ENCODE measurements around the gene PAGR1.
"Not testable (repeated sequence)": the region's sequence is repeated elsewhere in the genome, so short reads cannot be mapped to it uniquely, and the experiment has no call there.

The PAGR1 gene

DNA sequence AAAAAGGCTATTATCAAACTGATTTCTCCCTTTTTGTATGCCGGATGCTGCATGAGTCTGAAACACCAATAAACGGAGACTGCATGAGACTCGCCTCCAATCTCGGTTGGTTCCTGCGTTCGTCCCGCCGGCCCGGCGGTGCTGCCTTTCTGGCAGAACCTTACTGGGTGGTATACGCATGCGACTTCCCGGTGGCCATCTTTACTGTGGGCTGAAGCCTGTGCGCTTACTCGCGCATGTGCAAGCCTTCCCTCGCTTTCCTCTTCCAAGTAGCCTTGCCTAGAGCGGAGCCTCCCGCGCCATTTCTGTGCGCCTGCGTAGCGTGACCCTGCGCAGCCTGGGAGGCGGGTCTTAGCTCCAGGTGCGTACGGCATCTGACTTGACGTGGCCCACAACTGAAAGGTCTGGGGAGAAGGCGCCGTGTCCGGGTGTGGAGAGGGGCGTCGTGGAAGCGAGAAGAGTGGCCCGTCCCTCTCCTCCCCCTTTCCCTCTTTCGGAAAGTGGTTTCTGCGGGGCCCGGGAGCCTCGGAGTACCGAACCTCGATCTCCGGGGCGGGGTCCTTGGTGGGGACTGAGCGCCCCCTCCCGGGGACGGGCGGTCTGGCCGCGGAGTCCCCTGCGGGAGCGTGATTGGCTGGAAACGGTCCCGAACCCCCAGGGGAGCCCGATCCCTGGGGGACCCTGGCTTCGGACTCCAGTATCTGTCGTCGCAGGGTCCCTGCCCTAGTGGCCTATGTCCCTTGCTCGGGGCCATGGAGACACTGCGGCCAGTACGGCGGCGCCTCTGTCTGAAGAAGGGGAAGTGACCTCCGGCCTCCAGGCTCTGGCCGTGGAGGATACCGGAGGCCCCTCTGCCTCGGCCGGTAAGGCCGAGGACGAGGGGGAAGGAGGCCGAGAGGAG lies at the start of gene PAGR1:
Gene PAGR1 (plus strand): TSS at position 360 of the 901 bp plus-strand sequence. CDS start 374 bp downstream, at position 734.
- DNase-seq (ENCODE audit: low read depth in 3 of 3) = peak; percentile 92 to 98 (median 97)

DNA sequence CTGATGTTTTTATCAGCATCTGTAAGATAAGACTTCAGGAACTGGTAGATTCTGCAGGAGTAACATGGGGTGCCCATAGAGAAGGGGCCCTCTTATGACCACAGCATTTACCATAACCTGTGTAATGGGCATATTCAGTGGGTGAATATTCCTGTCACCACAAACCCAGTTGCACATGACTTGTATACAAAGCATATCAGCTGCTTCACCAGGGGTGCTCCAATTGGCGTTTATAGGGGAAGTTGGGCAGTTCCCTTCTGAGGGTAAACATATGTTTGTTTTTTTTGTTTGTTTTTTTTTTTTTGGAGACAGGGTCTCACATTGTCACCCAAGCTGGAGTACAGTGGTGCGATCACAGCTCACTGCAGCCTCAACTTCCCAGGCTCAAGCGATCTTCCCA lies 49.4 kb upstream of the PAGR1 start:
- no peak for DNase-seq (ENCODE audit: low read depth in 3 of 3)

DNA sequence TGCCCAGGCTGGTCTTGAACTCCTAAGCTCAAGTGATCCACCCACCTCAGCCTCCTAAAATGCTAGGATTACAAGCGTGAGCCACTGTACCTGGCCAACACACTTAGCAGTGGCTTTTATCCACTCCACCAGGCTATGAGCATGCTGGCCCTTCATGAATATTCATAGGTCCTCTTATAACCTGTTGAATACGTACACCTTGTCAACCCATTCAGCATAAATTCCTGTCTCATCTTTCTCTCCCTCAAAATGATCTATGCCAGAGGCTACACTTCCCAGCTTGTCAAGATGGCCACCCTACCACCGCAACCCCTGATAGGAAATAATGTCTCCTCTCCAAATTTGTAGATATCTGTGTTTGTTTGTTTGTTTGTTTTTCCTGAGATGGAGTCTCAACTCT lies 48.9 kb upstream of the PAGR1 start:
- no peak for DNase-seq (ENCODE audit: low read depth in 3 of 3)

DNA sequence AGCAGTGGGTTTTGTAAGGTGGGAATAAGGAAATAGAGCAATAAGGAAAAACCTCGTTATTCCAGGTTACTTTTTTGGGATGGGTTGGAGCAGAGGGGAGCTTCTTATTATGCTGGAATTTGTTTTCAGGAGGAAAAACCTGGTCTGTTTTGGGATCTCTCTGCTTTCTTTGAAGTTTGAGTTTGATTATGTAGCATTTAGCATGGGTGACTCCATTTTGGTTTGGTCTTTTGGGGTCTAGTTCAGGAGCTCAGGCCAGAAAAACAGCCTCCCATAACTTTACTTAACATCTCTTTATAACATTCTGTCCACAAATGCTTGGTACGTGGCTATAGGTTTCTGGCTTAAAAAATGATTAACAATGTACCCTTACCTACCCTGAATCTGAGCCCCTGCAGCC lies 46.4 kb upstream of the PAGR1 start:
- no peak for DNase-seq (ENCODE audit: low read depth in 3 of 3)

DNA sequence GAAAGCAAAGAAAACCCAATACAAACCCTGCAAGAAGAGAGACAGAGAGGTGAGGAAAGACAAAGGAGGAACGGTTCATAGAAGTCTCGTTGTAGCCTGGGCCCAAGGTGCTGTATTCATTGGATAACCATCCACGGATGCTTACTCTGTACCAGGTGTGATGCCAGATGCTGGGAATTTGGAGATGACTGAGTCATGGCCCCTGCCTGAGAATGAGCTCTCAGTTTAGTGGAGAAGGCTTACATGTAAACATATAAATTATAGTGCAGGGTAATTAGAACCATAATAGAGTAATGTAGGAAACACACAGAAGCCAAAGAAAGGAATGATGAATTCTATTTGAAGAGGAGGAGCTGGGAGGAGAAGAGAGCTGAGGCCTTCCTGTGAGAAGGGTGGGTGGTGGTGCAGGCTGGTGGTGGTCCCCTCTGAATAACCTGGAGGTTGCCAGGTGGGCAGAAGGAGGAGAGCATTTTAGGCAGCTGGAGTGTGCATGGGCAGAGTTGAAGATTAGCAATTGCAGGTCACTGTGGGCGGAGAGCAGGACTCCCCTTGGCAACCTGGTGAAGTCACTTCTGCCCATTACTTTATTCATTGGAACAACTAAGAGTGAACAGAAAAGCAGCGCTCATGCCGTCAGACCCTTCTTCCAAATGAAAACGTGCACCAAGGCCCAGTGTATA lies 45.6 kb upstream of the PAGR1 start:
- DNase-seq (ENCODE audit: low read depth in 3 of 3) = no peak

DNA sequence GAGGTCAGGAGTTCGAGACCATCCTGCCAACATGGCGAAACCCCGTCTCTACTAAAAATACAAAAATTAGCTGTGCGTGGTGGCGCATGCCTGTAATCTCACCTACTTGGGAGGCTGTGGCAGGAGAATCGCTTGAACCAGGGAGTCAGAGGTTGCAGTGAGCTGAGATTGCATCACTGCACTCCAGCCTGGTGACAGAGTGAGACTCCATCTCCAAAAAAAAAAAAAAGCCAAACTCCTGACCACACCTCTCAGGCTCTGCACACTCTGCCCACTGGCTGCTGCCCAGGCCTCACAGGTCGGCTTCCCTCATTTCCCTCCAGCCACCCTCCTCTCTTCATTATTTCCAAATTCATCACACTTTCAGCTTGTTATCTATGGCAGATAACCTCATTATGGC lies 43.6 kb upstream of the PAGR1 start:
- DNase-seq (ENCODE audit: low read depth in 3 of 3) = not testable (repeated sequence)

DNA sequence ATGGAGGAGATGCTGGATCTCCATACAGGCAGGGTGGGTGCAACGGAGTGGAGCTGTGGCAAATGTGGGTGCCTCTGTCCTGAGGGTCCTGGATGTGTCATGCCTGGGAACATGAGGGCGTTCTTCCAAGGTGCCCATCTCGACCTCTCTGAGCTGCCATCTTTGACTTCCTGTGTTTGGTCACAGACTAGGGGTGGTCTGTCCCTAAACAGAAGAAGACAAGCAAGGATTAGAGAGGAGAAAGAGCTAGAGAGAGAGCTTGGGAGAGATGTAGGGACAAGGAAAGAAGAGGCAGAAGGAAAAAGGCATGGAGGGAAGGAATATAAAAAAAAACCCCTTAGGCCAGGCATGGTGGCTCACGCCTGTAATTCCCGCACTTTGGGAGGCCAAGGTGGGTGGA lies 41.2 kb upstream of the PAGR1 start:
- no peak for DNase-seq (ENCODE audit: low read depth in 3 of 3)

DNA sequence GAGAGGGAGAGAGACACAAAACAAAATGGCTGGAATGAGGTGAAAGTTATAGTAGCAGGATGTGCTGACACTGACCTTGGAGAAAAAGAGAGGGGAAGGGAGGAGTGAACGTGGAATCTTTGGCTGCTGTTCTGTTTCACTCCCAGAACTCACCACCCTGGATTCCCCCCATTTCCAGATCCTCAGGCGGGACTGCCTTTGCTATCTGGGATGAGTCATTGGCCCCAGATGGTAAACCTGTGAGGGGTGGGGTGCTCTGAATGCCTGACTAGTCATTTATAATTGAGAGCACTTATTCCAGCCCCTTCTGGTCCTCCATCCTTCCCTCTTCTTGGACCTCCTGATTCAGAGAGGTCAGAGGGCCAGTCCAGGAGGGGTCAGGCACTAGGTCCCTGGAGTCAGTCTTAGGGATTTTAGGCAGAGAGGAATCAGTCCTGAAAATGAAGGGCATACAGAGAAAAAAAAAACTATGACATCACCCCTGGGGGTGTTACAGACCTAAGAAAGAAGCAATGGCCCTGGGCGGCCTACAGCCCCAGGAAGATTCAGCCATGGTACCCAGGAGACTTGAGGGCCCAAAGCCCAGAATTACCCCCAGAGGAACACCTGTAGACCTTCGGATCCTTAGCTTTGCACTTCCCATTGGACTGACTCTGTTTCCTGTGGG lies 40.1 kb upstream of the PAGR1 start:
- no peak for DNase-seq (ENCODE audit: low read depth in 3 of 3)

DNA sequence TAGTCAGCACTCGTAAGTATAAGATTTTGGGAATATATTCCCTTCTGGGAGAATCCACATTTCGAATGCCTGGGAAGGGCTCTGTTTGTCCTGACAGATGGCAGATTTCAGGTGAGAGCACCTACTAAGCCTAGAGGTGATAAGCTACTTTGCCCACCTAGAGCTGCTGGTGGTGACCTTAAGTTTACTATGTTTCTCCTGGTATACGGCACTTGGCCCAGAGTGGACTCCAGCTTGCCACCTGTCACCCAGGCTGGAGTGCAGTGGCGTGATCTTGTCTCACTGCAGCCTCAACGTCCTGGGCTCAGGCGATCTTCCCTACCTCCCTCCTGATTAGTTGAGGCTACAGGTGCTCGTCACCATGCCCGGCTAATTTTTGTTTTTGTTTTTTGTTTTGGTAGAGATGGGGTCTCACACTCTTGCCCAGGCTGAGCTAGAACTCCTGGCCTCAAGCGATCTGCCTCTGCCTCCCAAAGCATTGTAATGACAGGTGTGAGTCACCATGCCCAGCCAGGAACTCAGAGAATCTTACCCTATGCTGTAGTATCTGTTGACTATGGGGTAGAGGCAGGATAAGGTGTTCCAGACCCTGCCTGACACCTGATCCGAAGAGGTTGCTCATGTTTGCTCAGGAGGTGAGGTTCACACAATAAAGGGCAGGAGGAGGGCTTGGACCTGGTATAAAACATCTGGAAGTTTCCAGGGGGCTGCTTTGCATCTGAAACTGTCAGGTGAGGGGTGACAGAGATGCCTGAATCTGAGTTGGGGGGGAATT lies 38.2 kb upstream of the PAGR1 start, which contains the start of gene ZG16:
Gene ZG16 (plus strand): TSS at position 681 of the 775 bp plus-strand sequence. CDS start 1,011 bp downstream, outside the sequence.
- DNase-seq (ENCODE audit: low read depth in 3 of 3) = no peak

DNA sequence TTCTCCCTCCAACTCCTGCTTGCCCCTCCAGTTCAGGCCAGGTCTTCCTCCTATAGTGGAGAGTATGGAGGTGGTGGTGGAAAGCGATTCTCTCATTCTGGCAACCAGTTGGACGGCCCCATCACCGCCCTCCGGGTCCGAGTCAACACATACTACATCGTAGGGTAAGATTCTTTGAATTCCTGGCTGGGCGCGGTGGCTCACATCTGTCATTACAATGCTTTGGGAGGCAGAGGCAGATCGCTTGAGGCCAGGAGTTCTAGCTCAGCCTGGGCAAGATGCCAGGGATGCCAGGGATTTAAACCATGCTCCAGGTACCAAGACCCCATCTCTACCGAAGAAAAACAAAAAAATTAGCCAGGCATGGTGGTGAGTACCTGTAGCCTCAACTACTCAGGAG lies 36.5 kb upstream of the PAGR1 start:
- DNase-seq (ENCODE audit: low read depth in 3 of 3) = no peak

DNA sequence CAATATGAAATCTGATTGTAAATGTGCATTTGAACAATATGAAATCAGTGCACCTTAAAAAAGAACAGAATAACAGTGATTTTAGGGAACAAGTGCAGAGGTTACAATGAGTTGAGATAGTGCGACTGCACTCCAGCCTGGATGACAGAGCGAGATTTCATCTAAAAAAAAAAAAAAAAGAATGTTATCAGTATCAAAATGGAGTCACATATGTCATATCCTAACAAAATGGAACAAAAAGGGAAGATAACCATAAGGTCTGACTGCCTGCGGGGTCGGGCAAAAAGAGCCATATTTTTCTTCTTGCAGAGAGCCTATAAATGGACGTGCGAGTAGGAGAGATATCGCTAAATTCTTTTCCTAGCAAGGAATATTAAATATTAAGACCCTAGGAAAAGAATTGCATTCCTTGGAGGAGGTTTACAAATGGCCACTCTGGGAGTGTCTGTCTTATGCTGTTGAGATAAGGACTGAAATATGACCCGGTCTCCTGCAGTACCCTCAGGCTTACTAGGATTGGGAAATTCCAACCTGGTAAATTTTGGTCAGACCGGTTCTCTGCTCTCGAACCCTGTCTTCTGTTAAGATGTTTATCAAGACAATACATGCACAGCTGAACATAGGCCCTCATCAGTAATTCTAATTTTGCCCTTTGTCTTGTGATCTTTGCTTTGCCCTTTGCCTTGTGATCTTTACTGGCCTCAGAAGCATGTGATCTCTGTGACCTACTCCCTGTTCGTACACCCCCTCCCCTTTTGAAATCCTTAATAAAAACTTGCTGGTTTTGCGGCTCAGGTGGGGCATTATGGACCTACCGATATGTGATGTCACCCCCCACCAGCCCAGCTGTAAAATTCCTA lies 32.6 kb upstream of the PAGR1 start:
- not testable (repeated sequence) for DNase-seq (ENCODE audit: low read depth in 3 of 3)

DNA sequence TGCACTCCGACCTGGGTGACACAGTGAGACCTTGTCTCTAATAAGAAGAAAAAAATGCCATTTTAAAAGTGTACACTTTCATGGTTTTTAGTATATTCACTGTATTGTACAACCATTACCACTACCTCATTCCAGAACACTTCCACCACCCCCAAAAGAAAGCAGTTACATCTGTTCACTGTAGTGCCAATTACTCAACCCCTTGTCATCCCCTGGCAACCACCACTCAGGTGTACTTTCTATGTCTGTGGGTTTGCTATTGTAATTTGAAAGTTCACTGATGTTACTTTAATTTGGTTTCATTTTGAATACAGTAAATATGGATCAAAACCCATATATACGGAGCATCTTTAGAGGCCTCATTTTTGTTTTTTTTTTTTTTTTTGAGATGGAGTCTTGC lies 31.8 kb upstream of the PAGR1 start:
- no peak for DNase-seq (ENCODE audit: low read depth in 3 of 3)

DNA sequence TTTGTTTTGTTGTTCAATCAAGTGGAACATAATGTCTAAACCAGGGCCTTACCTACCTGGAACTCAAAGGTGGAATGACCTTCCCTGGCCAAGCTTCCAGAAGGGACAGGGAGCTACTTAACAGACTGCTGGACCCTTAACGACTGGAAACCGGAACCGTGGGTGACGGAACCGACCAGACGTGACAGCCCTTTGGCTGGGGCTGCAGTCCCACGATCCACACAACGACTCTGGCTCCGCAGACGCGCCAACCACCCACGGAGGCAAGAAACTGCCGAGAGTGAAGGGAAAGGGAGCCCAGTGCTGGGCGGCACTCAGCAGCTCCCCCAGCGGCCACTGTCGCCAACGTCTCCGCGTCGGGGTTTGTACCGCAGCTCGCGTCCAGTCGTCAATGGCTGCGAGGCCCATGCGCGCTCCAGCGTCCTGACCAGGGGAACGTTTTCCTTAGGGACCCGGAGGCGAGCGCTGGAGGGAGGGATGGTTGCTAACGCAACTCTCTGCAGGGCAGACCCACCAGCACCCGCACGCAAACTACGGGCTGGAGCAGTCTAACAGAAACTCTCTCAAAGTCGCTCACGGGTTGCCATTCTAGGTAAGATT lies 31.0 kb upstream of the PAGR1 start:
- peak; percentile 58 to 66 (median 60) for DNase-seq (ENCODE audit: low read depth in 3 of 3)

DNA sequence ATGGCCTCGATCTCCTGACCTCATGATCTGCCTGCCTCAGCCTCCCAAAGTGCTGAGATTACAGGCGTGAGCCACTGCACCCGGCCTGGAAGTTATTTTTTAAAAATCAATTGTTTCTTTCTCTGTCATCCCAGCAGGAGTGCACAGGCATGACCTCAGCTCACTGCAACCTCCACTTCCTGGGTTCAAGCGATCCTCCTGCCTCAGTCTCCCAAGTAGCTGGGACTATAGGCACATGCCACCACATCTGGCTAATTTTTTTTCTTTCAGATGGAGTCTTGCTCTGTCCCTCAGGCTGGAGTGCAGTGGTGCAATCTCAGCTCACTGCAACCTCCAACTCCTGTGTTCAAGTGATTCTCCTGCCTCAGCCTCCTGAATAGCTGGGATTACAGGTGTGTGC lies 28.8 kb upstream of the PAGR1 start:
- DNase-seq (ENCODE audit: low read depth in 3 of 3) = not testable (repeated sequence)

DNA sequence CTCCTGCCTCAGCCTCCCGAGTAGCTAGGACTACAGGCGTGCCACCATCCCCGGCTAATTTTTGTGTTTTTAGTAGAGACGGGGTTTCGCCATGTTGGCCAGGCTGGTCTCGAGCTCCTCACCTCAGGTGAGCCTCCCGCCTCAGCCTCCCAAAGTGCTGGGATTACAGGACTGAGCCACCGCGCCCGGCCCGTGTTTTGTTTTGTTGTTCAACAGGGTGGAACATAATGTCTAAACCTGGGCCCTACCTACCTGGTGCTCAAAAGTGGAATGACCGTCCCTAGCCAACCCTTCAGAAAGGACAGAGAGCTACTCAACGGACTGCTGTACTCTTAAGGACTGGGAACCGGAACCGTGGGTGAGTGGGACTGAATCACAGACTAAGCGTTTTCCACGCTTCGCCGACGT lies 26.2 kb upstream of the PAGR1 start:
- DNase-seq (ENCODE audit: low read depth in 3 of 3) = no peak

DNA sequence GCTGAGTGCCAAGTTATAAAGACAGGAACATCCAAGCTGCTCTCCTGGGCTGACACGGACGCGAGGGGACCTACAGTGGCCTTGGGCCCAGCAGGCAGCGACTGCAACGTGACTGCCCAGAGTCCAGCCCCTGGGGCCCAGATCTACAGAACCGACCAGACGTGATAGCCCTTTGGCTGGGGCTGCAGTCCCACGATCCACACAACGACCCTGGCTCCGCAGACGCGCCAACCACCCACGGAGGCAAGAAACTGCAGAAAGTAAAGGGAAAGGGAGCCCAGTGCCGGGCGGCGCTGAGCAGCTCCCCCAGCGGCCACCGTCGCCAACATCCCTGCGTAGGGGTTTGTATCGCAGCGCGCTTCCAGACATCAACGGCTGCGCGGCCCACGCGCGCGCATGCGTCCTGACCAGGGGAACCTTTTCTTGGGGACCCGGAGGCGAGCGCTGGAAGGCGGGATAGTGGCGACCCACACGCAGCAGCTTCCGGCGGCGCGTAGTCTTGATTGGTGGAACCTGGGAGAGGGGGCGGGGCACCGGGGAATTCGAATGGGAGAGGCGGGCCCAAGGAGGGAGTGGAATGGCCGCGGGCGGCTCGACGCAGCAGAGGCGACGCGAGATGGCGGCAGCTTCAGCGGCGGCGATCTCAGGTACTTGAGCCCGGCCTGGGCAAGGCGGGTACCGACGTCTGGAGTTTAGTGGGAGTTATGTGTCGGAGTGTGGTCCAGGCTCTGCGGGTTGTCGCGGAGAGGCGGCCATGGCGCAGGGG lies 25.6 kb upstream of the PAGR1 start, which contains the start of gene KIF22:
Gene KIF22 (plus strand): TSS at position 569 of the 766 bp plus-strand sequence. CDS start 9 bp downstream, at position 578.
- DNase-seq (ENCODE audit: low read depth in 3 of 3) = peak; percentile 99 to 100 (median 99)

DNA sequence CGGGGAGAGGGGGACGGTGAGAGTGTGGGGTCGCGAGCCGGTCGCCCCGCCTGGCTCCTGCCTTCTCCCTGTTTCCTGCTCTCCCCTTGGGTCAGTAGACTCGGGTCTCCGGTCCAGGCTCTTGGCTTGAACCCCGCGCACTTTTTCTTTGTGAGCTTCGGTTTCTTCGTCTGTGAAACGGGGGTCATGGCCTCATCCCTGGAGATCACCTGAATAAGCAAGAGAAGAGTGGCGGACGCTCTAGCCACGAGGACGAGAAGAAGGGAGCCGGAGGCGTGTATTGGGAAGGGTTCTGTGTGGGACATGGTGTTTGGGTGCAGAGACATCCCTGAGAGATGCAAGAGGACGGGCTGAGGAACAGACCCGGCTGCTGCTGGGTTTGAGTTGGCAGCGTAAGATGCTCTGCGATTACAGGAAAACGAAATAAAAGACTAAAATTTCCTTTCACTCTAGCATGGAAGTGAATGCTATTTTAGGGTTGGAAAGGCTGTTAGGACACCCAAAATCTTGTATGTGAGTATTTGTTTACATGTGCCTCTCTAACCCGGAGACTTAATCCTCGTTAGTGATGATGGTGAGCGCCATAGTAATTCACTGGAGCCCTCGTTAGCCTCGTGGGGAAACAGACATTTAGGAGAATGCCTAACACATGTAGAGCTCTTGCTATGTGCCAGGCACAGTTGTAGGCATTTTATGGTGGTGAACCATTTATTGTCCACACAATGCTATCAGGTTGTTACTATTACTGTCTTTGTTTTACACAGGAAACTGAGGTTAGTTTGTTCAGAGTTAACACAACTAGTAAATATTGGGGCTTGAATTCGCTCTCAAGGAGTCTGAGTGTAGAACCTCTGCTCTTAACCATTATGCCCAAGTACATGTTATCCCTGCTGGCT lies 24.8 kb upstream of the PAGR1 start:
- no peak for DNase-seq (ENCODE audit: low read depth in 3 of 3)
